ENCODE measurements around the gene IHH.

IHH gene

DNA sequence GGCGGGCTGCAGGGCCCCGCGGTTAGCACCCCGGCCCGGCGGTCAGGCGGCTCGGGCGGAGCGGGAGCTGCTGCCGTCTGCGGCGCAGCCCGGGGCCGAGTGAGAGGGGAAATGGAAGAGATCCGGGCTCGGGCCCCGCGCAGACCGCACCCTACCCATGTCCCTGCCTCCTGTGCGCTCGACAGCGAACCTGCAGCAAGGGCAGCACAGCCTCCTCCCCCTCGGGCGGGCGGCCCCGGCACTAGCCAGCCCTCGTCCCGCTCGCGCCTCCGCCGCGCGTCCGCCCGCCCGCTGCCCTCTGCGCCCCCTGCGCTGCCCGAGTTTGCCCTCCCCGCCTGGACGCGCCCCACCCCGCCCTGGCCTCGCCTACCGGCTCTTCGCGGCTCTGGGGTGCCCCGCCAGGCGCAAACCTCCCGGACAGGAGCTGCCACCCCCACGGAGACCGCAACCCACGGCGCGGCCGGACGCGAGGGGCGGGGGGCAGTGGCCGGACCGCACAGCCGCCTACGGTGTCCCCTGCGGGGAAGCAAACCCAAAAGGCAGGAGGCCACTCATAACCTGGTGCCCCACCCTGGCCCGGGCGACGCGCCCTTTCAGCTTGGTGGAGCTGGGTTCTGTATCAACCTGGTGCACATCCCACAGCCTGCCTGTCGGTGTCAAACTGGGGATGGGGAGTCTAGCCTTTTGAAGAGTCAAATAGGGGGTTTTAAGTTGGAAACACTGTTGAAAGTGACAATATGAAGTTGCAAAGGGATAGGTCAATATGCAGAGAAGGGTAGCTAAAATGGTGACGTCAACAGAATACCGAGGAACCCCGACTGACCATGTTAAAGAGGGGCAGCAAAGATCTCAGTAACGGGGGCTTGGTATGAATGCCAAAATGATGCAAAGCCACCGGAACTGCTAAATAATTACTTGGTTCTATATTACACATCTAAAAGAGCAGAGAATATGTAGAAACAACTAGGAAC, at the start of gene IHH:
IHH (minus strand) TSS at position 101 of the 971 bp plus-strand sequence. CDS start 454 bp downstream, outside the sequence.
- no peak within 1 kb of the TSS for H3K9ac ChIP-seq (ENCODE audit: low read depth, low read length)
- H3K27ac ChIP-seq (ENCODE audit: low read depth, low read length) = no peak within 1 kb of the TSS
- H3K27me3 ChIP-seq (ENCODE audit: control insufficient read depth, insufficient read depth, low read length) = peaks cover 94% of the 10 kb centered on the region
- peaks cover 34% of the 10 kb centered on the region for H3K4me1 ChIP-seq (ENCODE audit: control insufficient read depth, insufficient read depth, low read length)
- no peaks in the 10 kb centered on the region for H3K9me3 ChIP-seq (ENCODE audit: control insufficient read depth, insufficient read depth, low read length)
- peak within 1 kb of the TSS; percentile 49; the same call in 1 of the 2 replicates for H3K4me3 ChIP-seq (ENCODE audit: low read depth, low read length)
- no peaks in the 10 kb centered on the region for H3K36me3 ChIP-seq (ENCODE audit: control insufficient read depth, insufficient read depth, low read length)

DNA sequence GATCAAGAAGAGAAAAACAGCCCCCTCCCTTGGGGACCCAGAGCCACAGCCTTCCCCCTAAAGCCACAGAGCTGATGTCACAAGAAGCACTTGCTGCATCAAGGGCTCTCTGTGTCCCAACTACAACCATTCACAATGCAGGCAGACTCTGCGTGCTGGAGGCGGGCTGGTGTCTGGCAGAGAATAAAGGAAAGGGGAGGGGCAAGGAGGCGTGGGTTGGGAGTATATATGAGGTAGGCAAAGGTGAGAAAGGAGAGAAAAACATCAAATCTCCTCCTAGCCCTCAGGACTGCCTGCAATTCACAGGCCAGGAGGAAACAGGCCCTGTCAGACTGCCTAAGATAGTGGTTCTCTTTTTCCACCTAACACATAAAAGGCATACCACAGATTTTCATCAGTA, 48.8 kb upstream of the IHH start:
- H3K27me3 ChIP-seq (ENCODE audit: control insufficient read depth, insufficient read depth, low read length) = no peaks in the 10 kb centered on the region
- H3K36me3 ChIP-seq (ENCODE audit: control insufficient read depth, insufficient read depth, low read length) = no peaks in the 10 kb centered on the region
- H3K9me3 ChIP-seq (ENCODE audit: control insufficient read depth, insufficient read depth, low read length) = no peaks in the 10 kb centered on the region
- no peak overlapping the region for H3K4me3 ChIP-seq (ENCODE audit: low read depth, low read length)
- peaks cover 7% of the 10 kb centered on the region; the same call in 1 of the 2 replicates for H3K4me1 ChIP-seq (ENCODE audit: control insufficient read depth, insufficient read depth, low read length)
- no peak overlapping the region for H3K27ac ChIP-seq (ENCODE audit: low read depth, low read length)
- no peak overlapping the region for H3K9ac ChIP-seq (ENCODE audit: low read depth, low read length)

DNA sequence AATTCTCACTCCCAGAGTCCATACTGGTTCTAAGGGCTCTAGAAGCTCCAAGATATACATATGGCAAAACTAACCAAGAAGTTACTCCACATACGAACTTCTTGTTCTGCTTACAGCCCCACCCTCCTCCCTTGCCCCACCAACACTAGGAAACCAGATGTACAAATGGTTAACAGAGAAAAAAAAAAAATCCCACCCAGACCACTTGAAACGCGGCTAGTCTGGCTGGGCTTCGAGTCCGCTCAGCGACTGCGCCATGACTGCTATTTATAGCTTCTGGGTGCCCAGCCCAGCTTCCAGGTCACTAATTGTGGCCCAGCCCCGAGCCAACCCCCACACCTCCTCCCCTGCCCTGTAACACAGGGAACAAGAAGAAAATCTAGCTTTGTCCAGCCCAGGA, 47.0 kb upstream of the IHH start:
- Histone ChIP-seq H3K9me3 (ENCODE audit: control insufficient read depth, insufficient read depth, low read length) (no peaks in the 10 kb centered on the region), H3K36me3 (ENCODE audit: control insufficient read depth, insufficient read depth, low read length) (no peaks in the 10 kb centered on the region), H3K27me3 (ENCODE audit: control insufficient read depth, insufficient read depth, low read length) (no peaks in the 10 kb centered on the region), H3K27ac (ENCODE audit: low read depth, low read length) (no peak overlapping the region), H3K4me3 (ENCODE audit: low read depth, low read length) (no peak overlapping the region), H3K9ac (ENCODE audit: low read depth, low read length) (no peak overlapping the region), H3K4me1 (ENCODE audit: control insufficient read depth, insufficient read depth, low read length) (peaks cover 7% of the 10 kb centered on the region; the same call in 1 of the 2 replicates)

DNA sequence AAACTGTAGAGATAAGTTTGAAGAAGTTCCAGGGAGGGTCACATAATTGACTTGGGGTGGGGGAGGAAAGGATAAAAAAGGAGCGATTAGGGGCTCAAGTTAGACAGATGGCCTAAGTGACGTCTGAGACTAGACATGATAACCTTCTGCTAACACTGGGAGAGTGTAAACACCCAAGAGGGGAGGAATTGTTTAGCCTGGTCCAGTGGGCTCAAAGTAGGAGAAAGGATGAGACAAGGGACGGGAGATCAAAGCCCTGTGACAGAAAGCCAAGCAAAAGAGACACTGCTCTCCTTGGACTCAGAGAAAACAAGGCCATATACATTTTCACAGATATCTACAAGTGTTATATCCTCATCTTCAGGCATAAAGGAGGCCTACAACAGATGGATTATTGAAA, 45.5 kb upstream of the IHH start:
- no peak overlapping the region for H3K27ac ChIP-seq (ENCODE audit: low read depth, low read length)
- H3K36me3 ChIP-seq (ENCODE audit: control insufficient read depth, insufficient read depth, low read length) = no peaks in the 10 kb centered on the region
- peaks cover 7% of the 10 kb centered on the region; the same call in 1 of the 2 replicates for H3K4me1 ChIP-seq (ENCODE audit: control insufficient read depth, insufficient read depth, low read length)

DNA sequence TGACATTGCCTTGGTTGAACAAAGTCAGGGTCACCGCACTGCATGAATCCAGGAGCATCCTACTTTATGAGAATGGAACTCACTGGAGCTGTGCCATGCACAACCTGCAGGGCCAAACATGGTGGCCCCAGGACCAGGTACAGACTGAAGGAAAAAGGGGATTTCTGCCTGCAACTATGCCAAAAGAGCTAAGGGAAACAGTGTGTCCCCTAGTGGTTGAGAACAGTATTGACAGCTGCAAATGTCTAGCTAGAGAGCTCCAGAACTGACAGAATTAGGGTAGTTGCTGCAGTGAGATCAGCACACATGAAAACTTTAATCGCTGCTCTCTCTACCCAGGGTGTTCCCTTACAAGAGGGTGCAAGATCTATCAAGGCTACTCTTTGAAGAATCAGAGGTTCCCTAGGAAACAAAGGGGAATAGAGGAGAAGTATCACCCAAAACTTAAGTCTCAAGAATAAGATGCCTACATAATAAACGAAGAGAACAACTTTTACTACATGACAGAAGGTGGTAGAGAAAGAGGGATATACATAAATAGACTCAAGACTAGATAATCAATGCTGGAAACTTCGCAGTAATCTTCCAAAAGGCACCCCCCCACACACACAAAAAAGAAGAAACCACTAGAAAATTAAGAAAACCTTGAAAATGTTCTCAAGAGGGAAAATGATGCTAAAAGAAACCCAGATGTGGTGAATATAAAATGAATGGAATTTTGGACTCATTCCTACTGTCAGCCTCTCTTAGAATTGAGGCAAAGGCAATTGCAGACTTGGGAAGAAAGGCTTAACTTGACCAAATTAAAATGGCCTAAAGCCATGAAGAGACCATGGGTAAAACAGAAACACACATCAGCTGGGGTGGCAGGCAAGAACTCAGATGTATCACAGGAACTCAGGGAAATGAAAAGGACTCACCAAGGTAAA, 43.6 kb upstream of the IHH start:
- Histone ChIP-seq H3K4me3 (ENCODE audit: low read depth, low read length) (no peak overlapping the region), H3K36me3 (ENCODE audit: control insufficient read depth, insufficient read depth, low read length) (no peaks in the 10 kb centered on the region), H3K9me3 (ENCODE audit: control insufficient read depth, insufficient read depth, low read length) (no peaks in the 10 kb centered on the region), H3K4me1 (ENCODE audit: control insufficient read depth, insufficient read depth, low read length) (0 out of 2 replicates have a peak, but pooled peaks cover 3% of the 10 kb centered on the region), H3K27me3 (ENCODE audit: control insufficient read depth, insufficient read depth, low read length) (no peaks in the 10 kb centered on the region), H3K9ac (ENCODE audit: low read depth, low read length) (no peak overlapping the region), H3K27ac (ENCODE audit: low read depth, low read length) (no peak overlapping the region)

More for the DNA sequence above, 45.5 kb upstream of the IHH start:
- Histone ChIP-seq H3K9me3 (ENCODE audit: control insufficient read depth, insufficient read depth, low read length) (no peaks in the 10 kb centered on the region), H3K4me3 (ENCODE audit: low read depth, low read length) (no peak overlapping the region), H3K27me3 (ENCODE audit: control insufficient read depth, insufficient read depth, low read length) (no peaks in the 10 kb centered on the region), H3K9ac (ENCODE audit: low read depth, low read length) (no peak overlapping the region)

DNA sequence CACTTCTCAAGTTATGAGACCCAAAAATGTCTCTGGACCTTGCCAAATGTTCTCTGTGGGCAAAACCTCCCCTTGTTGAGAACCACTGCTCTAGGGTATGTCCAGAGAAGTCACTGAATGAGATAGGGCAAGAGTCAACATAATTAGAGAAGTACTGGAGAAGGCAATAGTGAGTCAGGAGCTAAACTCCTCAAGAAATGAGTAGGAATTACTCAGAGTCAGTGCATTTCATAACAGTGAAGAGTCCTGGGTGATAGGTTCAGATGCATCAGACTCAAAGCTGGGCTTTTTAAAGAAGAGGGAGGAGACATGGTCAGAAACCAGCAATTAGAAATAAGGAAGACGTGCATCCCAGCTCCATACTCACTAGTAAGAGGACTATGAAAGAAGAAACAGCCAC, 38.6 kb upstream of the IHH start:
- H3K27ac ChIP-seq (ENCODE audit: low read depth, low read length) = no peak overlapping the region
- no peaks in the 10 kb centered on the region for H3K27me3 ChIP-seq (ENCODE audit: control insufficient read depth, insufficient read depth, low read length)
- no peaks in the 10 kb centered on the region for H3K9me3 ChIP-seq (ENCODE audit: control insufficient read depth, insufficient read depth, low read length)
- no peaks in the 10 kb centered on the region for H3K36me3 ChIP-seq (ENCODE audit: control insufficient read depth, insufficient read depth, low read length)
- no peak overlapping the region for H3K9ac ChIP-seq (ENCODE audit: low read depth, low read length)
- no peaks in the 10 kb centered on the region for H3K4me1 ChIP-seq (ENCODE audit: control insufficient read depth, insufficient read depth, low read length)
- no peak overlapping the region for H3K4me3 ChIP-seq (ENCODE audit: low read depth, low read length)

DNA sequence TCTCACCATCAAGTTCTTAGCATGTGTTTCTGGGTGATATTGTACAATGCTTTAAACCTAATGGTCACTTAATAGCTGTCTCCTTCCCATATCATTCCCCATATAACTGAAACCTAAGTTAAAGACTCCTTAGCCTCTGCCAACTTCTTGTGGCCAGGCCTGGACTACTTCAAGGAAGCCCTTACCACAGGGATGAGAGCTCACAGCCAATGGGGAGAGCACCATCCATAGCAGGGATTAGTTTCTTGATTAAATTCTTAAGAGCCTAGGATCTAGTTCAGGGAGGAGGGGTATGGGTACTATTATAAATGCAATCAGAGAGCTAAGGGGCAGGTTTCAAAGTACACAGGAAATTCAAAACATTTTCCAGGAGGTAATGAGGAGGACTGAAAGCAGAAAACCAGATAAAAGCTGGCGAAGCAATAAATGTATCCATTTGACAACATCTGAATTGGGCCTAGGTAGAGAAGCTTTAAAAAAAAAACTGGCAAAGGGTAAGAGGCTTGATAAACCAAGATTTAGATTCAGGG, 34.8 kb upstream of the IHH start:
- Histone ChIP-seq H3K27me3 (ENCODE audit: control insufficient read depth, insufficient read depth, low read length) (no peaks in the 10 kb centered on the region), H3K4me3 (ENCODE audit: low read depth, low read length) (no peak overlapping the region), H3K4me1 (ENCODE audit: control insufficient read depth, insufficient read depth, low read length) (no peaks in the 10 kb centered on the region; the same call in 1 of the 2 replicates), H3K9ac (ENCODE audit: low read depth, low read length) (no peak overlapping the region), H3K9me3 (ENCODE audit: control insufficient read depth, insufficient read depth, low read length) (no peaks in the 10 kb centered on the region), H3K36me3 (ENCODE audit: control insufficient read depth, insufficient read depth, low read length) (no peaks in the 10 kb centered on the region), H3K27ac (ENCODE audit: low read depth, low read length) (no peak overlapping the region)

DNA sequence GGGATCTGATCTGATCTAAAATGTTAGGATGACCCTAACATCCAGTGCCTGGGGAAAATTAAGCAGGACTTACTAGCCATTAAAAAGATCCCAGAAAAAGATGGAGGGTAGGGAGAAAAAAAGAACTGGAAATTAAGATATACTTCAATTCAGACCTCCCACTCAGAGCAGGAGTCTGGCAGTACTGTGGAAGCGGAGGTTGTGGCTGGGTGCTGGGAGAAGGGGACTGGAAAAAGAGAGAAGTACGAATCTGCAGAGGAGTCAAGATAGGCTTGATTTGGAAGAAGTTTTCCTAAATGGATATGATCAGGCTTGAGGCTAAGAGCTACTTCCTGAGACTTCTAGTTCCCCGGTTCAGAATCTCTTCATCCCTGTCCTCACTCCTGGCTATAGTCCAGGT, 33.5 kb upstream of the IHH start:
- Histone ChIP-seq H3K9ac (ENCODE audit: low read depth, low read length) (no peak overlapping the region), H3K4me3 (ENCODE audit: low read depth, low read length) (no peak overlapping the region), H3K36me3 (ENCODE audit: control insufficient read depth, insufficient read depth, low read length) (no peaks in the 10 kb centered on the region), H3K9me3 (ENCODE audit: control insufficient read depth, insufficient read depth, low read length) (no peaks in the 10 kb centered on the region), H3K27ac (ENCODE audit: low read depth, low read length) (no peak overlapping the region), H3K4me1 (ENCODE audit: control insufficient read depth, insufficient read depth, low read length) (no peaks in the 10 kb centered on the region; the same call in 1 of the 2 replicates), H3K27me3 (ENCODE audit: control insufficient read depth, insufficient read depth, low read length) (no peaks in the 10 kb centered on the region)

DNA sequence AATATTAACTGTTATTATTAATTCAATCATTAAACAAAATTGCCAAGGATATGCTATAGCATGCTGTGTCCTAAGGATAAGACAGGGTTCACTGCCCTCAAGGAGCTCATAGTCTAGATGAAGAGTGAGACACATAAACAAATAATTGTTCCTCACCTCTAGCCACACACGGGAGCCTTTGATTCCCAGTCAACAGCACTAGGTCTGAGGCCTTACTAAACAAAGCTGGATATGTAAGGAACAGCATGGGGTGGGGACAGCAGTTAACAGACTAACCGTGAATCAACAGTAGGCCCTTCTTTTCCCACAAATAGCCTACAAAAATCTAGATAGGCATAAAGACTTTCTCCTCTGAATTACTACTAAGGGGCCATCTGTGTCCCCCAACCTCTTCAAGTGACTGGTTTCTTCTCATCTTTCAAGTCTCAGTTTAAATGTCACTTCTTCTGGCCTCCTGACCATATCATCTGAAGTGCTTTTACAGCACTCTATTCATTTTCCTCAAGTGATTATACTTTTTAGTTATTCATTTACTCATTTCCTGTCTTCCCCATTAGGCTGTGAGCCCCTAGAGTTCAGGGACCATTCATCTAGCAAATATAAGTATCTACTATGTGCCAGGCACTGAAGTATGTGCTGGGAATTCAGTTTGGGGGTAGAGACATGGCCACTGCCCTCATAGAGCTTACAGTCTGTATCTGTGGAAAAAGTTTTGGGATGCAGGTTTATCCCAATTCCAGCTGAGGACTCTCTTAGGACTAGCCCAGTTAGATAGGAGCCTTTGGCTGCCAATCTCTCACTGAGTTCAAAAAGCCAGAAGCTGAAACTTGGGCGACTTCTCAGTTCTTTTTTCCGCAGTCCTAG, 29.9 kb upstream of the IHH start:
- H3K4me3 ChIP-seq (ENCODE audit: low read depth, low read length) = no peak overlapping the region
- no peaks in the 10 kb centered on the region for H3K36me3 ChIP-seq (ENCODE audit: control insufficient read depth, insufficient read depth, low read length)
- H3K9me3 ChIP-seq (ENCODE audit: control insufficient read depth, insufficient read depth, low read length) = no peaks in the 10 kb centered on the region
- H3K4me1 ChIP-seq (ENCODE audit: control insufficient read depth, insufficient read depth, low read length) = no peaks in the 10 kb centered on the region; the same call in none of the 2 replicates
- no peak overlapping the region for H3K27ac ChIP-seq (ENCODE audit: low read depth, low read length)
- no peaks in the 10 kb centered on the region for H3K27me3 ChIP-seq (ENCODE audit: control insufficient read depth, insufficient read depth, low read length)
- no peak overlapping the region for H3K9ac ChIP-seq (ENCODE audit: low read depth, low read length)

DNA sequence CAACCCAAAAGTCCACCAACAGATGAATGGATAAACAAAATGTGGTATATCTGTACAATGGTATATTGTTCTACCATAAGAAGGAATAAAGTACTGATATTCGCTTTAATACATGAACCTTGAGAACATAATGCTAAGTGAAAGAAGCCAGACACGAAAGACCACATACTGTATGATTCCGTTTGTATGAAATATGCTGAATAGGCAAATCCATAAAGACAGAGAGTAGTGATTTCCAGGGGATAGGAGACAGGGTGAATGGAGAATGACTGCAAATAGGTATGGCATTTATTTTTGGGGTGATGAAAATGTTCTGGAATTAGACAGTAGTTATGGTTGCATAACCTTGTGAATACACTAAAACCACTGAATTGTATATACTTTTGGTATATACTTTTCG, 28.6 kb upstream of the IHH start:
- Histone ChIP-seq H3K27ac (ENCODE audit: low read depth, low read length) (no peak overlapping the region), H3K27me3 (ENCODE audit: control insufficient read depth, insufficient read depth, low read length) (no peaks in the 10 kb centered on the region), H3K9me3 (ENCODE audit: control insufficient read depth, insufficient read depth, low read length) (no peaks in the 10 kb centered on the region), H3K9ac (ENCODE audit: low read depth, low read length) (no peak overlapping the region), H3K36me3 (ENCODE audit: control insufficient read depth, insufficient read depth, low read length) (no peaks in the 10 kb centered on the region), H3K4me3 (ENCODE audit: low read depth, low read length) (no peak overlapping the region), H3K4me1 (ENCODE audit: control insufficient read depth, insufficient read depth, low read length) (no peaks in the 10 kb centered on the region; the same call in none of the 2 replicates)
